HG02610 (cell line): ENCODE results near the gene MACF1.
A peak's percentile ranks its signal among the peaks of the same experiment; 100 is the strongest.

Experiments
- ATAC-seq: cut with Tn5 transposase; IDR thresholded peaks from one replicate; pipeline ENCODE4 v1.9.1; 2021; ENCODE audit warnings: mild to moderate bottlenecking, moderate library complexity; ENCODE audit not compliant: unreplicated experiment

Gene MACF1

DNA sequence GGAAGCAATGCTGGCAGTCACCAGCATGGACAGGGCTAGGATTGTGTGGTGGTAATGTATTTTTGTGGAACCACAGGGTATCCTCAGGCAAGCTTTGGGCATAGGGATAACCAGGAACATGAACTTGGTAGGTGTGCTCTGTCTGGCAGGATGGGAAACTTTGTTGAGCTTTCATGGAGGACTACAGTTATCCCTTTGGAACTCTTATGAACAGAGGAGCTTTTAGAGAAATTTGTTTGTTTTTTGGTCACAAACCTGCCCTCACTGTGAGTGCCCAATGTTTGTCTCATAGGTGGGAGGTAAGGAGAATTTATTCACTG, 54.4 kb downstream of the MACF1 start:
- no peak for ATAC-seq

DNA sequence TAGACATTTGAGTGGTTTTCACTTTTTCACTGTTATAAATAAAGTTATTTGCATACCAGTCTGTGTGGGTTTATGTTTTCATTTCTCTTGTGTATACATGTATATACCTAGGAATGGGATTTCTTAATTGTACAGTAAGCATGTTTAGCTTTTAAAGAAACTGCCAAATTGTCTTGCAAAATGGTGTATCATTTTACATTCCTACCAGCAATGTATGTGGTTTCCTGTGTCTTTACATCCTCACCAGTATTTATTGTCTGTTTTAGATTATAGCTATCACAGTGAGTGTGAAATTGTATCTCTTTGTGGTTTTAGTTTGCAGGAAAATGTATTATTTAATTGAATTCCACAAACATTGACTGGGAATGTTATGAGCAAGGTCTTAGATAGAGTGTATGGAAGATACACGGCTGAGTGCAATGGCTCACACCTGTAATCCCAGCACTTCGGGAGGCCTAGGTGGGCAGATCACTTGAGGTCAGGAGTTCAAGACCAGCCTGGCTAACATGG, 57.3 kb downstream of the MACF1 start:
- no peak for ATAC-seq

DNA sequence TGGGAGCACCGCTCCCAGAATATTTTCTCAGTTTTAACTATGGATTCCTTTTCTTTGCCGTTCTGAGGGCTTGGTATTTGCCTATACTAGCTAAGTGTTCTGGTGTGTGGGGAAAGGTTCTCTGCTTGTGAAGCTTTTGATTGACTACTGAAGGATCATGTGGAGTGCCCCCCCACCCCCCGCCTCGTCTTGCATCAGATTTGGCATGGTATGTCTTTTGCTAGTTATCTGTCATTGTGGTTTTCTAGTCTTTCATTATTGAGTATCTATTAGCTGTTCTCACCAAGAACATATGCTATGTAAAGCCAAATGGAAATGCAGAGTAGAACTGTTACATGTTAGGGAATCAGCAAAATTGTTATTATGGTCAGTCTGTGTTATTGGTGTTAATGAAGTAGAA, 58.3 kb downstream of the MACF1 start:
- ATAC-seq = no peak

DNA sequence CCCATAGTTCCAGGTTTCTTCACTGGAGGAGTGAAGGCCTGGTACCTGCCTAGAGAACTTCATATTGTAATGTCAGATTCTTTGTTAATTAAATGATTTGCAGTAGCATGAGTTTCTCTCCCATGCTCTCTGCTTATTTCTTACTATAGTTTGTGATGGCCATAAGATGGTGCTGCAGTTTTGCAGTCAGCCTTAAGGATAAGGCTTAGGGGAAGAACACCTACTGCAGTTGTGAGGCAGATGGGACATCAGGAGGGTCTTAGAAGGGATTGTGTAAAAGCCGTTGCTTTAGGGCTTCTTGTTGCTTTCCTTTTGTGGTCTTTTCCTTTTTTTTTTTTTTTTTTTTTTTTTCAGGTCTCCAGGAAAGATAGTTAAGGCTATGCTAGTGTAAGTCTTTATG, 61.8 kb downstream of the MACF1 start:
- no peak for ATAC-seq

DNA sequence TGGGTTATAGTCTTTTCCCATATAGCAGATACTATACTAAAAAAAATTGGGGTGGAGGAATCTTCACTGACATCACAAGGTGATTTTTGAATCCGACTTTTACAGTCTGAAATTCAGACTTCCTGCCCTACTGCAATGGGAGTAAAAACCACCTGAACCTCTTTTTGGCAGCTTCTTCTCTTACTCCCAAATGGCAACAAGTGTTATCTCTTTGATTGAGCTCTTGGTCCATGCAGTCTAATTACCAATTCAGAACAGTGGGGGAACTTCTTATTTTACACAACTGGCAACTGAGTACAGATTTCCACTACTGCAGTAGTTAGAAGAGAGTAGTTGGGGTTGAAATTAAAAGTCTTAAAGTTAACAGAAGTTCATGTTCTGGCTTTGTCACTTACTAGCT, 62.3 kb downstream of the MACF1 start:
- no peak for ATAC-seq

DNA sequence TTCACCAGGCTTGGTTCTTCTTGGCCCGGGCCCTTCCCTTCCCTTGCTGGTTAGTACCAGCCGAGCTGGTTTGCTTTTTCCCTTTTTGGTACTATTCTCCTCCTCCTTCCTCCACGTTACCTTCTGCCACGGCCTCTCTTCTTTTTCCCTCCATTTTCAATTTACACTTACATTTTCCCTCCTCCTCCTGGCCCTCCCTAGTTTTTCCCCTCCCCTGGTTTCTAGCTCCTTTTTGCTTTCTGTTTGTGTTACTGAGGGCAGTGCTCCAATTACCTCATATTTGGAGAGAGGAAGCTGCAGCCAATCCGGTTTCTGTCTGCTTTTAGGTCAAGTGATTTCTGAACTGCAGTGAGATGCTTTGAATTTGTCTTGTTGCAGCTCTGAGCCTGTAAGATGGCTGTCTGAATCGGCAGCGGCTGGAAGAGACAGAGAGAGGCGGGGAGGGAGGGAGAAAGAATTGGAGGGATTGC, 63.7 kb downstream of the MACF1 start:
- no peak for ATAC-seq

DNA sequence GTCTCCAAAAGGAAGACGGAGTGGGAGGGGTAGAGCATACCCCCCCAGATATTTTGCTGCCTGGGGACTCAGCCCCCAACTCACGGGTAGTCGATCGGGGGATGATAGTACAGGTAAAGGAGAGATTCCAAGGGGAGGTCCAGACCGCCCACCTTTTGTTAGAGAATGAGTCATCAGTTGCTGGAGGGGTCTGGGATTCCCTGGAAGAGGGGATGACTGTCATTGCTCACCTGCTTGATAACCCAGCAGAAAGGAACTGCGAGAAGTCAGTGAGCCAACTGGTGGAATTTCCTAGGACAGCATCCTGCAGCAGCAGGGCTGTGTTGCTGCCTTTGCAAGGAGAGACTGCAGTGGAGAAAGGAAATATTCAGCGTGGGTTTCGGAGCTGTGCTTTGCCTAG, 64.4 kb downstream of the MACF1 start:
- ATAC-seq = no peak

DNA sequence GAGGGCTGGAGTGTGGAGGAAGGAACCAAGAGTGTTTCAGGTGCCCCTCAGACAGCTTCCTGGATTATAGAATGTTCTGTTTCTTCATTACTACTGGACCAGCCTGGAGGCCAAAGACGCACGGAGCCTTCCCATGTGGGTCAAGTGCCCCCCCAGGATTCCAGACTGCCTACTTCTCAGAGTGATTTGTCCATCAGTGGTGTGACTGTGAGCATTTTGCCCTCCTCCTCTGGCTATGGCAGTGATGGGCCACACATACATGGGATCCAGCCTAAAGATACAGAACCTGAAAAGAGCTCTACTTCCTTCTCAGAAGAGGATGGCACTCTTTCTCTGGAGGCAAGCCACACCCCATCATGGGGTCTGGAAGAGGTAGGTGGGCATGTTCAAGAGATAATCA, 64.9 kb downstream of the MACF1 start:
- no peak for ATAC-seq

DNA sequence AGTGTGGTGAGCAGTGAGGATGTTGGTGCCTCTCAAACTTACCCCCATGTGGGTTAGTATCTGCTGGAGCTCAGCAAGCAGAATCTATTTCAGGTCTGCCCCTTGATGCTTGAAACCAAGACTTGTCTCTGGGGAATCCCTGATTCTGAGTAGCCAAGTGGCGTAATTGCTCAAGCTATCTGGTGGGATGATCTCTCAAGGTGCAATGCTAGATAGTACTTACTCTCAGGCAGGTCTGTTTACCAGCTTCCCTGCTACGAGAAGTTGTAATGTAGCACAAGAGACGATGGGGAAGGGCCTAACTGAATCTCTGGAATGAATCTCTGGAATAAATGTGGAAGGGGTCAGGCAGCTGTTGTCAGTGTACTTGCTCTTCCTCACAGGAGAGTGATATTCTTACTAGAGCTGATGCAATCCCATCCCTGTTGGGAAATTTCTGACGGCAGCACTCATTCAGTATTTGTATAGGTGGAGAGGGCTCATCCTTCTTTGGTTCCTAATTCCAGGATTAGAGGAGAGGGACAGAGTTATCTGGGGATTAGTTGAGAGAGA, 65.4 kb downstream of the MACF1 start:
- peak; percentile 70 for ATAC-seq

DNA sequence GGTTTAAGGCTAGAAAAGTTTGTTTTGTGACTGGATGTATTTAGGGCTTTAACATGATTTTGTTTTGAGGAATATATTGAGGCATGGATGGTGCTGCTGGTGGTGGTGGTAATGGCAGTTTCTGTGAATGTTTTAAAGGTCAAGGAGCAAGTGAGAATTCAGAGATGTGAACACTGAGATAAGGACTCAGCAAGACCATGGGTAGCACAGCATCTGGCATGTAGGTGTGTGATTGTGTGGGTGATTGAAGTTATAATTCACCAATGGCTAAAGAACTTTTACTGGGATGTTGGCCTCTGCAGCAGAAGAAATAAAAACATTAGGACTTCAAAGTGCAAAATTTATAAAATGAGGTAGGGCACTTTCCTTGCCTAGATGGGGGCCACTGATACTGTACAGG, 65.9 kb downstream of the MACF1 start:
- no peak for ATAC-seq

DNA sequence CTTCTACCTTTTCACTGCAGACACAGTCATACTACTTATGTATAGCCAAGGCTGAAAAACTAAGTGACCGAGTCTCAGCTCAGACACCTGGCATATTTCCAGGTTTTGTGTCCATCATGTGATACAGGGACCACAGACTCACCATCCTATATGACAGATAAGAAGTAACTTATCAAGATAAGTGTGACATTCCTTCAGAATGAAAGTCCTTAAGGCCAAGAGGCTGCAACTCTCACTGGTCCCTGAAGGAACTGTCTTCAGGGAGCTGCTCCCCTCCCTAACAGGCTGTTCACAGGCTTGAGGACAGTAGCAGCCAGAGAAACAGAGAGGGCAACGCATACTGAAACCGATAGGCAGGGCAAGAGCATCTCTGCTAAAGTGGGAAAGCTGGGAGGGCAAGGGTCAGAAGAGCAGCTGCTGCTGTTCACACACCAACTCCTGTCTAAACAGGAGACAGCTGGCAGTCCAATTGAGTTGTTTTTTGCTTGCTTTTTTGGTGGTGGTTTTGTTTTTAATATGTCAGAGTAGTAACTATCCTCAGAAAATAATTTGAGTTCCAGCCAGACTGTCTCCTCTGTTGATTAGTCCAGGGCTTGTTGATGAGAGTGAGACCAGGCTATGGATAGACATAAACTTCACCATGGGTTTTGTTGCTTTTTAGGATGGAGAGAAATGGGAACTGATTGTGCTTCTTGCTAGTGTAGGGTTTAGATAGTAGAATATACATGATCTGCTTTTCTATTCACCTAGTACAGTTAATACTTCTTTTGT, 67.7 kb downstream of the MACF1 start:
- peak; percentile 70 for ATAC-seq

DNA sequence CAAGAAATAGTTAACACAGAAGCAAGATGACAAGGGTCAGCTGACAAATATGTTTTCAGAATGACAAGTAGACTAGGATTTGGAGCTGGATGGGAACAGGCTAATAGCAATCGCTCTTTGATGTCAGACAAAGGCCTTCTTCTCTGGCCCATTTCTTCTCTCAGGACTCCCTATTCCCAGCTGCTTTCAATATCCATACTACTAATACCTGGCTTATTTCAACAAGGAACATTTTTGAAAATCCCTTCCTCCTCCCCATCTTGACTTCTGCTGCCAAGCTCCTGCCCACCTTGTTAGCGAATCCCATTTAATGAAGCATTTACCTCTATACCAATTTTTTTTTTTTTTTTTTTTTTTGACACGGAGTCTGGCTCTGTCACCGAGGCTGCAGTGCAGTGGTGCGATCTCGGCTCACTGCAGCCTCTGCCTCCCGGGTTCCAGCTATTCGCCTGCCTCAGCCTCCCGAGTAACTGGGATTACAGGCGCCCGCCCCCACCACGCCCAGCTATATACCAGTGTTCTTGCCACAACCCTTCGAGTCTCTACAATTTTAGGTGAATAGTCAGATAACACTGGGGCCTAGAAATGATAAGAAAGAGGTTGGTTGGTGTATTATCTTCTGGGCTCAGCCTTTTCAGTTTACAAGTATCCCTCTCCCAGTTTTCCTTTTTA, 68.4 kb downstream of the MACF1 start:
- no peak for ATAC-seq

DNA sequence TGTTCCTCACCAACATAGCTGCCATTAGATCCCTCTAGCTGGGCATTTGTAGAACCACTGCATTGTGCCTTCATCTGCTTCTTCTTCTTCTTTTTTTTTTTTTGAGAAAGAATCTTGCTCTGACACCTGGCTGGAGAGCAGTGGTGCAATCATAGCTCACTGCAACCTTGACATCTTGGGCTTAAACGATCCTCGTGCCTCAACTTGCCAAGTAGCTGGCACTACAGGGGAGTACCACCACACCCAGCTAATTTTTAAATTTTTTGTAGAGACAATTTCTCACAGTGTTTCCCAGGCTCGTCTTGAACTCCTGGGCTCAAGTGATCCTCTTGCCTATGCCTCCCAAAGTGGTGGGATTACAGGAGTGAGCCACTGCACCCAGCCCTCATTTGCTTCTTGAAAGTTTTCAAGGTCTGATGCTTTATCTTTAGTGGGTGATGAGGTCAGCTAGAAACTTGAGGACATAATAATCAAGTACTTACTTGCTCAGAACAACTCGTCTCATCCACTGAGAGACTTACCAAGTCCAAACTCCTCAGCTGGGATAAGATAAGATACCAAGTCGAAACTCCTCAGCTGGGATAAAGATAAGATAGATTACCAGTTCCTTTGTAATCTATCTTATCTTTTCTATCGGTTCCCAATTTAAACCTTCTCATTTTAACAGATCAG, 71.5 kb downstream of the MACF1 start:
- ATAC-seq = no peak

DNA sequence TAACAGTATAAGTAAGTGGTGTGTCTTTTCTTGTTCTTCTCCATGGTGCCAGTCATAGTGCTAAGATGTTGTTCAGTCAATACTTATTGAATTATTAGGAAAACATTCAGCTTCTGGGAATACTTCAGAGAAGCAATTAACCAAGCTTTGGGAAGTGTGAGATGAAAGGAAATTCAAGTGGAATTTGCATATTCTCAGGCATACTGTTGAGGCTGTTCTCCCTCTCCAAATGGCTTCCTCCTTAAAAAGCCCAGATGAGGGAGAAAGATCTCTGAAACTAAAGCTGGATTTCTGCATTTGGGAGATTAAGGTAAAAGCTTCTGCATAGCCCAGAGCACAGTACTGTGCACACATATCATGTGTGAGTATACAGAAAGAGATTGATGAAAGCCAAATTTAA, 73.4 kb downstream of the MACF1 start:
- ATAC-seq = no peak

DNA sequence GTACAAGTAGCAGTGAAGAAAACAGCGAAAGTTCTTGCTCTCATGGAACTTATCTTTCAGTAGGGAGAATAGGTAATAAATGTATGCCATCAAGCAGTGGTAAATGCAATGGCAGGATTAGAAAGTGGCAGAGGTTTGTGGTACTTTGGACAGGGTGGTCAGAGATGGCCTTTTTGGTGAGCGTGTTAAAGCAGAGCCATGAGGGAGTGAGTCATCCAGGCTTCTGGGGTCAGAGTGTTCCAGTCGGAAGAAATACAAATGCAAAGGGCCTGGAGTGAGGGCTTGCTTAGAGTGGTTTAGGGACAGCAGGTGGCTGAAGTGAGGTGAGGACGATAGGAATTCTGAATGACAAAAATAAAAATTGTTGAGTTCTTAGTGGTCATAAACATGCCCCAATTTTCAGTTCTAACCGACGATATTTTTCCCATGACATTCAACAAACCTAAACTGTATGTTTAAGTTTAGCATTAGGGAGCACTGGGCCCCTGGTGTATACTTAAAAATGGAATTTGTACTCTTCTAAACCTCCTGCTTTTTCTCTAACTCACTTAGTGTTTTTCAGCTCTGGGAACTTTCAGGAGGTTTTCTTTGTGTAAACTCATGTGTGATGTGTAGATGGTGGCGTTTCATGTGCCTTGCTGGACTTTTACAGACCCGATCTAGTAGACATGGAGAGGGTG, 78.2 kb downstream of the MACF1 start:
- ATAC-seq = no peak

DNA sequence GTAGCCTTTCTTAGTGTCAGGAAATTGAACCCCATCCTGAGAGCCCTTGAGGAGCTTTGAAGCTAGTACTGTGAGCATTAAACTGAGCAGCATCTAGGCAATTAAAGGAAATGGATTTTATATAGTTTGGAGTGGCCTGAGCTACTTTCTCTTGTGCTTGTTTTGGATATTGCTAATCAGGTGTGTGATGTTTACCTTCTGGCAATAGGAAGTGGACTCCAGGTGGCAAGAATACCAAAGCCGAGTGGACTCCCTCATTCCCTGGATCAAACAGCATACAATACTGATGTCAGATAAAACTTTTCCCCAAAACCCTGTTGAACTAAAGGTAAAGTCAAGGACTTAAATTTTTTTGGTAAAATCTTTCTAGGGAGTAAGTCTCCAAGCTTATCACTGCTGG, 79.4 kb downstream of the MACF1 start:
- ATAC-seq = no peak

DNA sequence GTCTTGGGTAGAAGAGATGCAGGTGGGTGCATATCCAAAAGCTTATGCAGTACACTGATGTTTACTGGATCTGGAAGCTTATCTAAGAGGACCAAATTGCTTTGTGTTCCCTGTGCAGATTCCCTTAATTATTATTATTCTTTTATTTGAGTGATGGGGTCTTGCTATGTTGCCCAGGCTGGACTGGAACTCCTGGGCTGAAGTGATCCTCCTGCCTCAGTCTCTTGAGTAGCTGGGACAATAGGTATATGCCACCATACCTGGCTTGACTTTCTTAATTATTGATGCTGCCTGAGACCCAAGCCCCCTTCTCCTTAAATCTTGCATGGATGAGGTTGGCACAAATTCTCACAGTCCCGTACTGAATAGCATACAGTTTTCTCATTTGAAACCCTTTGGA, 83.0 kb downstream of the MACF1 start:
- no peak for ATAC-seq

DNA sequence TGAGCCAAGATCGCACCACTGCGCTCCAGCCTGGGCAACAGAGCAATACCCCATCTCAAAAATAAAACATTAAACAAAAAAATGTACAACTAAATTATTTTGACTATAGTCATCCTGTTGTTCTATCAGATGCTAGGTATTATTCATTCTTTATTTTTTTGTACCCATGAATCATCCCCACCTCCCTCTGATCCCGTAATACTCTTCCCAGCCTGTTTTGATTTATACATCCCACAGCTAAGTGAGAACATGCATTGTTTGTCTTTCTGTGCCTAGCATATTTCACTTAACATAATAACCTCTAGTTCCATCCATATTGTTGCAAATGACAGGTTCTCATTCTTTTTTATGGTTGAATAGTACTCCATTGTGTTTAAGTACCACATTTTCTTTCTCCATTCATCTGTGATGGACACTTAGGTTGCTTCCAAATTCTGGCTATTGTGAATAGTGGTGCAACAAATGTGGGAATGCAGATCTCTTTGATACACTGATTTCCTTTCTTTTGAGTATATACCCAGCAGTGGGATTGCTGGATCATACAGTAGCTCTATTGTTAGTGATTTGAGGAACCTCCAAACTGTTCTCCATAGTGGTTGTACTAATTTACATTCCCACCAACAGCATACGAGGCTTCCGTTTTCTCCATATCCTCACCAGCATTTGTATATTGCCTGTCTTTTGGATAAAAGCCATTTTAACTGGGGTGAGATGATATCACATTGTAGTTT, 84.4 kb downstream of the MACF1 start:
- ATAC-seq = no peak

DNA sequence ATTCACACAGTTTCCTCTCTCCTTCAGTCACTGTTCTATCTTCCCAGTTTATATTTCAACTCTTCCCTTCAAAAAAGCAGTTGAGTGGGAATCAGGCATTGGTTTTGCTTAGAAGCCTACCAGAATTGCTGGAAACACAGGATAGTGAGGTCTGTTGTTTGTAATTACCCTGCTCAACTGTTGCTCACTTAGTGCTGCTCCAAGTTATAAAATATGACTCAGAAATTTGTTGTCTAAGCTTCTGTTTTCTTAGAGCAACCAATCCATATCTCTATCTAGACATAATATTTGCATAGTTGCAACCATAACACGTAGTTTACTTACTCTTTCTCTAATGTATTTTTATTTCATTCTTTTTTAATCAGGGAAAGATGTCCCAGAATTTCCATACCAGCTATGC, 87.9 kb downstream of the MACF1 start:
- no peak for ATAC-seq

DNA sequence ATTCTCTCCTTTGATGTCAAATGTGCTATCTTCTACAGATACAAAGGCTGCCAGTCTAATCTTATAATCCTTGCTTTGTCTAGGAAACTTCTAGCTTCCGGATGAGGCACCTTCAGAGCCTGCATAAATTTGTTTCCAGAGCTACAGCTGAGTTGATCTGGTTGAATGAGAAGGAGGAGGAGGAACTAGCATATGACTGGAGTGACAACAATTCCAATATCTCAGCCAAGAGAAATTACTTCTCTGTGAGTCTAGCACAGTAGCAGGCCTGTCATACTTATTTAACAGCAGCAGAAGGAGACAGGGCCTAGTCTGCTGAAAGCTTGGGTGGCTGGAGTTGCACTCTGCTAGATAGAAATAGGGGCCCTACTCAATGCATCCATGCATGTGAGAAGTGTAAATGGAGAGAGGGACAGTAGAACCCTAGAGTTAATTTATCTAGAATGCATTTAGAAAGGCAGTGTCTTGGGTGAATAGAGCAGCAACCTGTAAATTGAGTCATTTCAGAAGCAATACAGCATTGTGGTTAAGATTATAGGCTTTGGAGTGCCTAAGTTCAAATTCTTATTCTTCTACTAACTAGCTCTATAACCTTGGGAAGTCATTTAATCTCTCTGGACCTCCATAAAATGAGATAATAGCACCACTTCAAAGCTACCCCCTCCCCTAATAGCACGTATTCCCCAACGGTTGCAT, 89.0 kb downstream of the MACF1 start:
- no peak for ATAC-seq
